ENCODE results near the gene AP3B1.

DNA sequence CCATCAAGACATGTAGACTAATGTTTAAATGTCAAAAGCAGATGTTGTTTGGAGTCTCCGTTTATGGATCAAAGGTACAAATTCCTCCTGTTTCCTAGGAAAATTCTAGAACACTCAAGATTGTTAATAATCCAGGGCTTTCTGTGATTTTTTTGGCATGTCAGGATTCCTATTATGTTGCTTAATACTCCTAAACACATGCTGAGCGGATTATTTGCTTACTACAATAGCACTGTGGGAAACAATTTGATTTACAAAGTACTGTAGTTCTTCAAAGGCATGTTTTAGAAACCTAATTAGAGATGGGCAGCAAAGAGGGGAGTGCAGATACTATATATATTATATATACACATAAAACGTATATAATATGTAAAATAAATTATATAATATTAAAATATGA, 46.9 kb upstream of the AP3B1 start:
- TF ChIP-seq, protein P1, sequence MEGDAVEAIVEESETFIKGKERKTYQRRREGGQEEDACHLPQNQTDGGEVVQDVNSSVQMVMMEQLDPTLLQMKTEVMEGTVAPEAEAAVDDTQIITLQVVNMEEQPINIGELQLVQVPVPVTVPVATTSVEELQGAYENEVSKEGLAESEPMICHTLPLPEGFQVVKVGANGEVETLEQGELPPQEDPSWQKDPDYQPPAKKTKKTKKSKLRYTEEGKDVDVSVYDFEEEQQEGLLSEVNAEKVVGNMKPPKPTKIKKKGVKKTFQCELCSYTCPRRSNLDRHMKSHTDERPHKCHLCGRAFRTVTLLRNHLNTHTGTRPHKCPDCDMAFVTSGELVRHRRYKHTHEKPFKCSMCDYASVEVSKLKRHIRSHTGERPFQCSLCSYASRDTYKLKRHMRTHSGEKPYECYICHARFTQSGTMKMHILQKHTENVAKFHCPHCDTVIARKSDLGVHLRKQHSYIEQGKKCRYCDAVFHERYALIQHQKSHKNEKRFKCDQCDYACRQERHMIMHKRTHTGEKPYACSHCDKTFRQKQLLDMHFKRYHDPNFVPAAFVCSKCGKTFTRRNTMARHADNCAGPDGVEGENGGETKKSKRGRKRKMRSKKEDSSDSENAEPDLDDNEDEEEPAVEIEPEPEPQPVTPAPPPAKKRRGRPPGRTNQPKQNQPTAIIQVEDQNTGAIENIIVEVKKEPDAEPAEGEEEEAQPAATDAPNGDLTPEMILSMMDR (IDR thresholded peaks at IDR 0.05; ENCODE audit: low read depth, low read length): no peak
- TF ChIP-seq EZH2phosphoT487 (IDR thresholded peaks at IDR 0.05; ENCODE audit: low read depth): no peak

Data from OCI-LY3 (cell line).